Aorta (tissue), 5 donors: ENCODE data around the gene CBFA2T2. TPM values are rescaled to one million over a fixed set of nuclear protein-coding genes. Genes with fewer than 3 reads are reported as not detected.
"Not testable (repeated sequence)": the region's sequence is repeated elsewhere in the genome, so short reads cannot be mapped to it uniquely, and the experiment has no call there.

Source experiments
- ATAC-seq: fragments of 200-7000 bp; cut with Tn5 transposase; one replicate; pipeline ENCODE4 v1.9.1; 2022; ENCODE audit warnings: moderate library complexity; ENCODE audit not compliant: low FRiP score
- DNase-seq, 2 donors: peaks; one replicate each; pipeline ENCODE4 v3.0.0-alpha.2; 2020
- H3K27ac ChIP-seq, 2 donors: one replicate each; pipeline ENCODE4 v1.5.1; 2013; ENCODE audit warnings: low read length in 2 of 2, mild to moderate bottlenecking in 2 of 2, moderate library complexity in 2 of 2, control low read depth in 1 of 2, inconsistent platforms in 1 of 2, low read depth in 1 of 2
- H3K27me3 ChIP-seq, 2 donors: one replicate each; pipeline ENCODE4 v1.6.1; 2013; ENCODE audit warnings: control low read depth in 1 of 2, low read length in 1 of 2, mild to moderate bottlenecking in 1 of 2, moderate library complexity in 1 of 2; ENCODE audit not compliant: insufficient read depth in 2 of 2, control insufficient read depth in 1 of 2
- H3K36me3 ChIP-seq, 2 donors: one replicate each; pipeline ENCODE4 v1.6.1; 2013; ENCODE audit warnings: control low read depth in 1 of 2, low read length in 1 of 2, mild to moderate bottlenecking in 1 of 2; ENCODE audit not compliant: insufficient read depth in 2 of 2, control insufficient read depth in 1 of 2
- H3K4me1 ChIP-seq, 2 donors: one replicate each; pipeline ENCODE4 v1.6.1; 2013; ENCODE audit warnings: low read length in 2 of 2, control low read depth in 1 of 2, mild to moderate bottlenecking in 1 of 2, moderate library complexity in 1 of 2; ENCODE audit not compliant: insufficient read depth in 2 of 2, control insufficient read depth in 1 of 2
- H3K4me3 ChIP-seq, 2 donors: one replicate each; pipeline ENCODE4 v1.5.1; 2013; ENCODE audit warnings: low read length in 2 of 2, control low read depth in 1 of 2, mild to moderate bottlenecking in 1 of 2
- H3K9me3 ChIP-seq: one replicate; pipeline ENCODE4 v1.6.1; 2013; ENCODE audit warnings: mild to moderate bottlenecking, low read length; ENCODE audit not compliant: control insufficient read depth
- WGBS, 2 donors: extraction: QIAGEN DNeasy Blood & Tissue Kit; methylation state at CpG; one replicate each; pipeline ENCODE4 v1.1.7; 2013; 5-methylcytosine and 5-hydroxymethylcytosine counted together
- intact Hi-C, 2 donors: fragments of 100-400 bp; cut with DNase I; formaldehyde crosslinking; loops; one replicate each; pipeline versions ENCODE4 v1.14.2 to v1.15.0; 2022
- polyA plus RNA-seq, 2 donors: library from polyadenylated mRNA; stranded (reverse); fragments of 200-250 nt; gene quantifications; one replicate each; pipeline ENCODE4 v1.2.3, GENCODE V29; 2013
- total RNA-seq, 2 donors: library from RNA; stranded (reverse); fragmentation: NEBNext Ultra II Directional; extraction: Animal tissue kit (Norgen Biotek cat#: 25700); gene quantifications; one replicate each; pipeline ENCODE4 v1.2.1, GENCODE V29; 2021
- donor health status: healthy with polysubstance abuse.
- donor health status: Bipolar disorder and iron deficiency.
- donor health status: DM: no; HTN: no; CAD: no.
- donor health status: DM: no; HTN: no; CAD: no.
- donor health status: DM: yes; HTN: yes; CAD: no.

Gene CBFA2T2
- total and polyA plus RNA-seq, 4 donors, result 2.1 to 20.2 (median 11.9) TPM

DNA sequence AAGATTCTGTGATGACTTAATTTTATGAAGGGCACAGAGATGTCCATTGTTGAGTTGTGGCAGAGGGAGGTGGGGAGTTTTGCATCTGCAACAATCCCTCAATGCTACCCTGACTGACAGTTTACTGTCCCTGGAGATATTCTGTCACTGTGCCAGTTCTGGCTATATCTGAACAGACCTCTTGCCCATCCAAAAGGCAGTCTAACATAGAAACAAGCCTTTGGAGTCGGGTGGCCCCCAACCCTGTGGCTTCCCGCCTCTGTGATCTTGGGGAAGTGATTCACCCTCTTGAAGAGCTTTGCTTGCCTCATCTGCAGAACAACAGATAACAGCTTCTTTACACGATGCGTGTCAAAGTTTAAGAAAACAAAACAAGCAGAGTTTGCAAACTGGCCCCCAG is 200.1 kb downstream of the CBFA2T2 start:
- no peaks in the 10 kb centered on the region for H3K36me3 ChIP-seq
- DNase-seq, result no peak
- no peak overlapping the region for H3K27ac ChIP-seq
- H3K4me3 ChIP-seq, result no peak overlapping the region
- no peak for ATAC-seq
- no peaks in the 10 kb centered on the region for H3K27me3 ChIP-seq
- no peaks in the 10 kb centered on the region for H3K9me3 ChIP-seq
- 68 to 69% methylated on average over 4 of the region's 4 CpGs for WGBS, 2 donors
- intact Hi-C loops, result loop anchor here in 1 of 2 donors (5.0 kb wide), 1 partner anchor 32 kb away; the partner anchor contains the start of gene PXMP4
- no peaks in the 10 kb centered on the region for H3K4me1 ChIP-seq

DNA sequence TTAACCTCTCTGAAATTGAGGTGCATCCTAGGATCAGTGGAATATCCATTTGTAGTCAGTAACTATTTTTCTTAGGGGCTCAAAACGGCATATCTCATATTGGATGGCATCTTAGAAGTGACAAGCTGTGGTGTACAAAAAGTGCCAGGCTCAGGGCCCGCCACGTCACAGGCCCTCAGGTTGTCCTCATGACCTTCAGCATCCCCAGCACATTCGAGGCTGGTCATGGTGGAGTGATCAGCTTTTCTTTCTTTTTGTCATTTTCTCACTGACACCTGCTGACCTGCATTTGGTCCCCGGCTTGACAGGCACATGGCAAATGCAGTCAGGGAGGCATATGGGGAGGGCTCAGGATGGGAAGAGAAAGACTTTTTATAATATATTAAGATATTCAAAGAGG is 203.4 kb downstream of the CBFA2T2 start:
- H3K4me1 ChIP-seq, result peaks cover 0 to 2% of the 10 kb centered on the region in 2 donors
- H3K27ac ChIP-seq, result no peak overlapping the region
- DNase-seq (no peak), ATAC-seq (no peak)
- intact Hi-C loops, result no loop called here
- H3K27me3 ChIP-seq, result no peaks in the 10 kb centered on the region
- no peak overlapping the region for H3K4me3 ChIP-seq
- H3K9me3 ChIP-seq, result no peaks in the 10 kb centered on the region
- H3K36me3 ChIP-seq, result no peaks in the 10 kb centered on the region
- 47 to 49% methylated on average over 5 of the region's 5 CpGs for WGBS, 2 donors

DNA sequence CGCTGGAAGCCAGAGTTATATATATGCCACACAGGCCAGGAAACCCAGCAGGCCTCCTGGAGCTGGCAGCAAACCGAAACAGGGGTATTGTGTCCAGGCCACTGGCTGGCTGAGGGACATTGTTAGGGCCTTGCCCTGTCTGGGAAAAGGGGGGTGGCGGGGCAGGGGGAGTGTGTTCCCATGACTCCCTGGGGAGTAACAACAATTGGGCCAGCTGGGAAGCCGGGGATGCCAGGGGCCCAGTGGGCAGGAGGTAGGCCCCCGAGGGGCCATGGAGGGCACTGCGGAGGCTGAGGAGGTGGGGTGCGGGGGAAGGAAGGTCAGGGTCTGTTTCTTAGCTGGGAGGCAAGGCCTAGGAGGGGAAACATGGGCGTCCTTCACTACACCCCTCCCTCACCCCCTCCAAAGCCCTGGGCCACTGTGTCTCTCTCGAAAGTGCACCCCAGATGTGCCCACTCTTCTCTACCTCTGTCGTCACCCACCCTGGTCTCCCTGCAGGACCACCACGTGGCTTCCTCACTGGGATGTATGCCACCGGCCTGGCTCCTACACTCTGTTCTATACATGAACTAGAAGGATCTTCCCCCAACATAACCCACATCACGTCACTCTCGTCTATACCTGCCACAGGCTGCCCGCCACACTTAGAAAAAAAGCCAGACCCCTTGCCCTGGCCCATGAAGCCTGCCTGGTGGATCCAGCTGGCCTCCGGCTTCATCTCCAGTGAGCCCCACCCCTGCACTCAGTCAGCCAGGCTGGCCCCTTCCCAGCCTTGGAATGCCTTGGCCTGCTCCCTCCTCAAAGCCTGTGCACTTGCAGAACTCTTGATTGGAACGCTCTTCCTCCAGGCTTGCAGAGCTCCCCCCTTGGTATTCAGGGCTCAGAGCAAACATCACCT is 204.1 kb downstream of the CBFA2T2 start:
- ATAC-seq (peak; percentile 79), DNase-seq (peak in 1 of 2 donors; percentile 76)
- Histone ChIP-seq H3K4me1 (peaks cover 0 to 2% of the 10 kb centered on the region in 2 donors), H3K36me3 (no peaks in the 10 kb centered on the region), H3K4me3 (no peak overlapping the region), H3K27ac (peak overlapping the region; percentile 32 to 73), H3K9me3 (no peaks in the 10 kb centered on the region), H3K27me3 (no peaks in the 10 kb centered on the region)
- intact Hi-C loops, result no loop called here
- WGBS, 2 donors, result 14 to 22% methylated on average over 17 of the region's 17 CpGs

- H3K9me3 ChIP-seq, result no peaks in the 10 kb centered on the region
- H3K4me3 ChIP-seq, result no peak overlapping the region
- no peak for ATAC-seq
- DNase-seq, result no peak
- no peaks in the 10 kb centered on the region for H3K36me3 ChIP-seq
- 11 to 15% methylated on average over 6 of the region's 6 CpGs for WGBS, 2 donors
- peak overlapping the region in 1 of 2 donors; percentile 73 for H3K27ac ChIP-seq
- peaks cover 0 to 2% of the 10 kb centered on the region in 2 donors for H3K4me1 ChIP-seq
- intact Hi-C loops, result no loop called here
- H3K27me3 ChIP-seq, result no peaks in the 10 kb centered on the region
Observed at GRCh38 chr20:33694639-33695012, 204.7 kb downstream of the CBFA2T2 start.

DNA sequence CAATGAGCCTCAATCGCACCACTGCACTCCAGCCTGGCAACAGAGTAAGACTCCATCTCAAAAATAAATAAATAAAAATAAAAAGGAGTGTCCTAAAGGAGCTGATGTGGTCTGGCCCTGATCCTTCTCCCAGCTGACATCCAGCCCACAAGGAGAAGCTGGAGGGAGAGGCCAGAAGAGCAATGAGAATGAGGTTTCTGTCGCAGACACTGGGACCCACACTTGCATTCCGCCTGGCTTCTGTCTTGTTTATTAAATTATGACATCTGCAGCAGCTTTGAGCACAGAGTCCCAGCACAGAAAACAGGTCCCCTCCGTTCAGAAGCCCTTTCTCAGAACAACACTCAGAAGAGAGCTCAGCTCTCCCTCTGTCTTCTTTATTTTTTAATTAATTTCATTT is 206.6 kb downstream of the CBFA2T2 start:
- Histone ChIP-seq H3K36me3 (no peaks in the 10 kb centered on the region), H3K4me1 (peaks cover 0 to 2% of the 10 kb centered on the region in 2 donors), H3K4me3 (no peak overlapping the region), H3K27me3 (no peaks in the 10 kb centered on the region), H3K27ac (no peak overlapping the region), H3K9me3 (no peaks in the 10 kb centered on the region)
- ATAC-seq (no peak), DNase-seq (no peak)
- WGBS, 2 donors, result 91 to 92% methylated on average over 4 of the region's 4 CpGs
- intact Hi-C loops, result no loop called here

DNA sequence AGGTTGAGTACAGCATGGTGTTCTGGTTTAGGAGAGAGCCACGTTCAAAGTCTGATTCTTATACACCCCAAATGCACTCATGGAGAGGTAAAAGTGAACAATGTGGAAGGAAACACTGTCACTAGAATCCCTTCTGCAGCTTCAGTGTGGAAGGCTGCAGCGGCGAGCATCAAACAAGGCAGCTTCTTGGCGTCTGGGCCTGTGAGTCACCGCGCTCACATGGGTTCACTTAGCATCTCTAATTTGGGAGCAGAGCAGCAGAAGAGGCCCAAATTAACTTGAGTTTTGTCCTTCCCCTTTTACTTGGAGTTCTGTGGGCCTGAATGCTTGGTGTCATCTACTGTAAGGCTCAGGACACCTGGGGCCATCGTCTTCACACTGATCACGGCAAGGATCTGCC is 207.2 kb downstream of the CBFA2T2 start:
- DNase-seq, result peak; percentile 86 to 87
- Histone ChIP-seq H3K9me3 (no peaks in the 10 kb centered on the region), H3K4me1 (peaks cover 0 to 2% of the 10 kb centered on the region in 2 donors), H3K27ac (no peak overlapping the region), H3K36me3 (no peaks in the 10 kb centered on the region), H3K27me3 (no peaks in the 10 kb centered on the region), H3K4me3 (no peak overlapping the region)
- intact Hi-C loops, result no loop called here
- peak; percentile 84 for ATAC-seq
- 26 to 35% methylated on average over 8 of the region's 8 CpGs for WGBS, 2 donors

GRCh38 chr20:33698966-33699365 is 209.1 kb downstream of the CBFA2T2 start:
- DNase-seq, H3K27ac ChIP-seq, H3K4me1 ChIP-seq, H3K4me3 ChIP-seq, H3K36me3 ChIP-seq, H3K27me3 ChIP-seq, H3K9me3 ChIP-seq, intact Hi-C loops, ATAC-seq: not testable (repeated sequence)
- WGBS, 2 donors, result 91 to 92% methylated on average over 17 to 21 of the region's 27 CpGs
